ENCODE data around the gene RGS6. TPM values are rescaled to one million over a fixed set of nuclear protein-coding genes. Genes with fewer than 3 reads are reported as not detected.

The RGS6 gene
- total RNA-seq, 2 experiments from 2014 or later = not detected

DNA sequence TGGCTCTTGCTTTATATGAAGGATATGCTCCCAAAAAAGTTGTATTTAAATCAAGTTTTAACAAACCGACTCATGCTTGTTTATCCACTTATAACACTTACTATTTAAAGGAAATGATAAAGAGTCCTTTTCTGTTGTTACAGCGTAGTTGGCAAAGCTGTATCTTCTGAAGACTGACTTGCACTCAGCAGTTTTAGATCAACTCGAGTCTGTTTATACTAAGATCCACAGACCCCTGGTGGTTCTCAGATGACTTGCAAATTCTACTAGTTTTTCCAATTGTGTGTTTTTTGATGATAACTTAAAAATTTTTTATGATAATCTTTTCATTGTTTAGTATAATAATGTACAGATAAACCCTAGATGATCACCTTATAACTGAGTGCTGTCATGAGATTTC is 475.8 kb downstream of the RGS6 start:
- DNase-seq (no peak), ATAC-seq (no peak)
- intact Hi-C loops (cut with micrococcal nuclease) = no loop called here
- Mint-ChIP-seq H3K9me3 (peaks cover 1% of the 10 kb centered on the region), H3K27ac (no peak overlapping the region), H3K4me1 (ENCODE audit: low read depth) (no peaks in the 10 kb centered on the region), H3K4me3 (no peak overlapping the region), H3K36me3 (ENCODE audit: low read depth) (no peaks in the 10 kb centered on the region), H3K27me3 (peaks cover 19% of the 10 kb centered on the region)
- TF ChIP-seq, protein P1, sequence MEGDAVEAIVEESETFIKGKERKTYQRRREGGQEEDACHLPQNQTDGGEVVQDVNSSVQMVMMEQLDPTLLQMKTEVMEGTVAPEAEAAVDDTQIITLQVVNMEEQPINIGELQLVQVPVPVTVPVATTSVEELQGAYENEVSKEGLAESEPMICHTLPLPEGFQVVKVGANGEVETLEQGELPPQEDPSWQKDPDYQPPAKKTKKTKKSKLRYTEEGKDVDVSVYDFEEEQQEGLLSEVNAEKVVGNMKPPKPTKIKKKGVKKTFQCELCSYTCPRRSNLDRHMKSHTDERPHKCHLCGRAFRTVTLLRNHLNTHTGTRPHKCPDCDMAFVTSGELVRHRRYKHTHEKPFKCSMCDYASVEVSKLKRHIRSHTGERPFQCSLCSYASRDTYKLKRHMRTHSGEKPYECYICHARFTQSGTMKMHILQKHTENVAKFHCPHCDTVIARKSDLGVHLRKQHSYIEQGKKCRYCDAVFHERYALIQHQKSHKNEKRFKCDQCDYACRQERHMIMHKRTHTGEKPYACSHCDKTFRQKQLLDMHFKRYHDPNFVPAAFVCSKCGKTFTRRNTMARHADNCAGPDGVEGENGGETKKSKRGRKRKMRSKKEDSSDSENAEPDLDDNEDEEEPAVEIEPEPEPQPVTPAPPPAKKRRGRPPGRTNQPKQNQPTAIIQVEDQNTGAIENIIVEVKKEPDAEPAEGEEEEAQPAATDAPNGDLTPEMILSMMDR (IDR thresholded peaks at IDR 0.05) = no peak
- CTCF ChIA-PET = interaction anchor here (2.8 kb wide), 1 partner anchor 12 kb away, joined by 10 read pairs; no protein-coding TSS in a partner anchor
- POLR2A ChIA-PET = no interaction called here

DNA sequence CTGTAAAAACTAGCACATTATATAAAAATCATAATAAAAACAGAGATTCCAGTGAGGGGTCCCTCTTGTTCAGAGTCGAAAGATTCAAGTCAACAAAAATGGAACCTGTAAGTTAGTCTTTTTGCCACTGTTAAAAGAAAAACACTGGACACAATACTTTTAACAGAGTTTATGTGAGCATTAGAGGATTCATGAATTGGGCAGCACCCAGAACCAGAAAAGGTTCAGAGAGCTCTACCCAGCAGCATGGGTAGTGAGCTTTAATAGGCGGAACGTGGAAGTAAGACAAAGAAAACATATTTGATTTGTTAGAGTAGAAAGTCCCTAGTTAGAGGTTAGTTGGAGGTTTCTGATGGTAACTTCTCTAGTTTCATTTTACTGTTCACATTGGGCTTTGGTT is 476.8 kb downstream of the RGS6 start:
- intact Hi-C loops (cut with micrococcal nuclease) = no loop called here
- no peak overlapping the region for H3K4me3 Mint-ChIP-seq
- ATAC-seq (no peak), DNase-seq (no peak)
- peaks cover 14% of the 10 kb centered on the region for H3K27me3 Mint-ChIP-seq
- ChIA-PET CTCF (no interaction called here), POLR2A (no interaction called here)
- H3K9me3 Mint-ChIP-seq = peaks cover 1% of the 10 kb centered on the region
- no peak overlapping the region for H3K27ac Mint-ChIP-seq
- TF ChIP-seq, protein P1 (IDR thresholded peaks at IDR 0.05) = no peak
- no peaks in the 10 kb centered on the region for H3K4me1 Mint-ChIP-seq (ENCODE audit: low read depth)
- no peaks in the 10 kb centered on the region for H3K36me3 Mint-ChIP-seq (ENCODE audit: low read depth)

DNA sequence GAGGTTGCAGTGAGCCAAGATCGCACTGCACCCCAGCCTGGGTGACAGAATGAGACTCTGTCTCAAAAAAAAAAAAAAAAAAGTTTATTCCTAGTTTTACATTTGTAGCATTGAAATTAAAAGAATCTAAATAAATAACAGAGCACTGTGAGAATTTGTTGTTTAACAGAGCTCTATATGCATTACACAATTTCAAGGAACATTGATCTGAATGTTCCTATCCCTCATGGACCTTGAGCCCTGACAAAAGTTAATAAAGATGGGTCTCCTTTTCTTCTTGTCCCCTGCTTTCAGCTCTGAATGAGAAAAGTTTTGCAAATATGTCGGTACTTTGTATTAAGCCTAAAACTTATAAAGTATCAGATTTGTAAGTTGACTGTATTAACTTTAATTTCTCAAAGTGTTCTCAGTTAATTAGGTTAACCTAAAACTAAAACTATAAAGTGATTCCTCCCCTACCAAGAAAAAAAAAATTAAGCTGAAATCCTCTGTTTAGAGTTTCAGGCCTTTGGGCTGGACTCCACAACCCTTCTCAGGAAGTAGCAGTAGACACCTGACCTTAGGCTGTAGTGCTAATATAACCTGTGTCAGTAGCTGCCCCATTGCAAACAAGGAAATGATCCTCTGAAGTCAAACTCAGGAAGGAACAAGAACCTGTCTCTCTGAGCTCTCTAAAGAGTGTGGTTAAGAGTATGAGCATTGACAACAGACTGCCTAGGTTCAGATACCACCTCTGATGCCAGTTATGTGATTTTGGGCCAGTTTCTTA is 484.0 kb downstream of the RGS6 start:
- ATAC-seq (no peak), DNase-seq (no peak)
- H3K27me3 Mint-ChIP-seq = peaks cover 10% of the 10 kb centered on the region
- ChIA-PET CTCF (interaction anchor here (0.9 to 1.2 kb wide), 3 partner anchors 10 to 181 kb away, joined by 3 to 5 read pairs (median 3); no protein-coding TSS in a partner anchor), POLR2A (interaction anchor here (0.6 kb wide), 1 partner anchor 121 kb away, joined by 4 read pairs; no protein-coding TSS in a partner anchor)
- peaks cover 3% of the 10 kb centered on the region for H3K9me3 Mint-ChIP-seq
- no peak overlapping the region for H3K27ac Mint-ChIP-seq
- H3K4me1 Mint-ChIP-seq (ENCODE audit: low read depth) = peaks cover 4% of the 10 kb centered on the region
- H3K36me3 Mint-ChIP-seq (ENCODE audit: low read depth) = no peaks in the 10 kb centered on the region
- intact Hi-C loops (cut with micrococcal nuclease) = no loop called here
- TF ChIP-seq, protein P1 (IDR thresholded peaks at IDR 0.05) = no peak
- H3K4me3 Mint-ChIP-seq = no peak overlapping the region

DNA sequence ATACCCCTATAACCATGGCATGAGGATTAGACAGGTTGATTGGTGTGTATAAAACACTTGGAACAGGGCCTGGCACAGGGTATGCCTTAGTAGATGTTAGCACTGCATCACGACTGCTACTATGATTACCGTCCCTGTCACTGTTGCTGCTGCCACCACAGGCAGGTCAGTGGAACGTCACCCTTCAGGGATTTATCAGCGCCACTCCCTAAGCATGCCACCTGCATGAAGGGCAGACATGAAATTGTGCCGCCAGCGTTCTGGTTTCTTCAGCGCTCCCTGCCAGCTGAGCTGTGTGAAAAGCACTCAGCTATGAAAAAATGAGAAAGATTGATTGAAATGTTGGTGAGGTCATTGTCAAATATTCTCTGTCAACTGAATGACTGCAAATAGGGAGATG is 484.7 kb downstream of the RGS6 start:
- no peak for ATAC-seq
- Mint-ChIP-seq H3K36me3 (ENCODE audit: low read depth) (no peaks in the 10 kb centered on the region), H3K4me3 (no peak overlapping the region), H3K27ac (no peak overlapping the region), H3K27me3 (peaks cover 13% of the 10 kb centered on the region), H3K9me3 (peaks cover 3% of the 10 kb centered on the region), H3K4me1 (ENCODE audit: low read depth) (peaks cover 4% of the 10 kb centered on the region)
- DNase-seq = no peak
- TF ChIP-seq, protein P1 (IDR thresholded peaks at IDR 0.05) = no peak
- intact Hi-C loops (cut with micrococcal nuclease) = no loop called here
- ChIA-PET CTCF (interaction anchor here (0.9 to 1.2 kb wide), 2 partner anchors 13 to 182 kb away, joined by 3 to 5 read pairs; no protein-coding TSS in a partner anchor), POLR2A (interaction anchor here (0.6 kb wide), 1 partner anchor 122 kb away, joined by 4 read pairs; no protein-coding TSS in a partner anchor)

DNA sequence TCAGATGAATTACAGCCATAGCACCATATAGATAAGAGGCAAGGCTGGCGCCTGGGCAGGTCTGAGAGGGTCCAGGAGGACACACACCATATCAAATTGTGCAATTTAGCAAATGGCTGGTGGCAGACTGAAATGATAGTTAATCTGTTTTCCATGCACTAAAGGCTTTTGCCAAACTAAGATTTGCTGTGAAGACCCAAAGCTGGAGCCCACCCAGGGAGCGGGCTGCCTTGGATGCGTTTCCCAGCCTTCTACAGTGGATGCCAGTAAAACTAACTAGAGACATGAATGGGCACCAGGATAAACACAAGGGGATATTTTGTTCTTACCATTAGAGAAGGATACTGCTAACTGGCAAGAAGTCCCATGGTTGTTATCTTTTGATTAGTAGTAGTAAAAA is 486.6 kb downstream of the RGS6 start:
- intact Hi-C loops (cut with micrococcal nuclease) = no loop called here
- DNase-seq (no peak), ATAC-seq (no peak)
- Mint-ChIP-seq H3K4me1 (ENCODE audit: low read depth) (peaks cover 4% of the 10 kb centered on the region), H3K36me3 (ENCODE audit: low read depth) (no peaks in the 10 kb centered on the region), H3K27ac (no peak overlapping the region), H3K9me3 (peaks cover 3% of the 10 kb centered on the region), H3K27me3 (peaks cover 25% of the 10 kb centered on the region), H3K4me3 (no peak overlapping the region)
- CTCF ChIA-PET = interaction anchor here (0.7 kb wide), 1 partner anchor 315 kb away, joined by 3 read pairs; no protein-coding TSS in a partner anchor
- TF ChIP-seq, protein P1 (IDR thresholded peaks at IDR 0.05) = no peak
- POLR2A ChIA-PET = no interaction called here

Data from activated CD8-positive, alpha-beta T cell treated with anti-CD3 and anti-CD28 coated beads for 36 hours (primary cell).